Measurements from ENCODE around the gene KCNT1. TPM values are rescaled to one million over a fixed set of nuclear protein-coding genes. Genes with fewer than 3 reads are reported as not detected.

KCNT1 gene
- total RNA-seq, 6 experiments from 2014 or later, result not detected

GRCh38 chr9:135830496-135830895 is 128.5 kb downstream of the KCNT1 start:
- Mint-ChIP-seq H3K4me3 (no peak overlapping the region), H3K27me3 (ENCODE audit: insufficient read depth) (no peaks in the 10 kb centered on the region; the same call in none of the 2 replicates), H3K36me3 (ENCODE audit: low read depth) (peaks cover 33% of the 10 kb centered on the region), H3K4me1 (ENCODE audit: low read depth) (no peaks in the 10 kb centered on the region), H3K27ac (no peak overlapping the region), H3K9me3 (peaks cover 11% of the 10 kb centered on the region; the same call in 1 of the 2 replicates)
- TF ChIP-seq CTCF (IDR thresholded peaks at IDR 0.05), result no peak
- no peak for DNase-seq

GRCh38 chr9:135833864-135834263 is 131.9 kb downstream of the KCNT1 start:
- no peak for TF ChIP-seq CTCF (IDR thresholded peaks at IDR 0.05)
- no peak overlapping the region for H3K4me3 Mint-ChIP-seq
- no peaks in the 10 kb centered on the region; the same call in 1 of the 2 replicates for H3K27me3 Mint-ChIP-seq (ENCODE audit: insufficient read depth)
- no peak for DNase-seq
- H3K4me1 Mint-ChIP-seq (ENCODE audit: low read depth), result no peaks in the 10 kb centered on the region
- no peak overlapping the region for H3K27ac Mint-ChIP-seq
- H3K9me3 Mint-ChIP-seq, result peaks cover under 1% of the 10 kb centered on the region; the same call in 1 of the 2 replicates
- peaks cover 10% of the 10 kb centered on the region for H3K36me3 Mint-ChIP-seq (ENCODE audit: low read depth)

- H3K4me3 Mint-ChIP-seq, result no peak overlapping the region
- DNase-seq, result no peak
- no peak overlapping the region for H3K27ac Mint-ChIP-seq
- no peak for TF ChIP-seq CTCF (IDR thresholded peaks at IDR 0.05)
- H3K27me3 Mint-ChIP-seq (ENCODE audit: insufficient read depth), result no peaks in the 10 kb centered on the region; the same call in 1 of the 2 replicates
- no peaks in the 10 kb centered on the region for H3K9me3 Mint-ChIP-seq
- H3K4me1 Mint-ChIP-seq (ENCODE audit: low read depth), result no peaks in the 10 kb centered on the region
- peaks cover 5% of the 10 kb centered on the region; the same call in 1 of the 2 replicates for H3K36me3 Mint-ChIP-seq (ENCODE audit: low read depth)
These were observed 133.1 kb downstream of the KCNT1 start for GRCh38 chr9:135835131-135835530.

- Mint-ChIP-seq H3K36me3 (ENCODE audit: low read depth) (peaks cover 8% of the 10 kb centered on the region), H3K4me3 (no peak overlapping the region), H3K9me3 (peaks cover 8% of the 10 kb centered on the region), H3K27ac (no peak overlapping the region), H3K27me3 (ENCODE audit: insufficient read depth) (no peaks in the 10 kb centered on the region), H3K4me1 (ENCODE audit: low read depth) (no peaks in the 10 kb centered on the region)
- no peak for TF ChIP-seq CTCF (IDR thresholded peaks at IDR 0.05)
- DNase-seq, result no peak
These were observed 137.5 kb downstream of the KCNT1 start for GRCh38 chr9:135839516-135839915.

- Mint-ChIP-seq H3K9me3 (peaks cover 13% of the 10 kb centered on the region), H3K27me3 (ENCODE audit: insufficient read depth) (no peaks in the 10 kb centered on the region), H3K36me3 (ENCODE audit: low read depth) (peaks cover 14% of the 10 kb centered on the region), H3K4me1 (ENCODE audit: low read depth) (no peaks in the 10 kb centered on the region), H3K27ac (no peak overlapping the region), H3K4me3 (no peak overlapping the region)
- no peak for DNase-seq
- TF ChIP-seq CTCF (IDR thresholded peaks at IDR 0.05), result no peak
These were observed 138.1 kb downstream of the KCNT1 start for GRCh38 chr9:135840107-135840506.

- Mint-ChIP-seq H3K27me3 (ENCODE audit: insufficient read depth) (no peaks in the 10 kb centered on the region), H3K36me3 (ENCODE audit: low read depth) (peaks cover 18% of the 10 kb centered on the region), H3K27ac (no peak overlapping the region), H3K4me1 (ENCODE audit: low read depth) (no peaks in the 10 kb centered on the region), H3K4me3 (no peak overlapping the region), H3K9me3 (peaks cover 18% of the 10 kb centered on the region)
- DNase-seq, result no peak
- TF ChIP-seq CTCF (IDR thresholded peaks at IDR 0.05), result no peak
These were observed 138.6 kb downstream of the KCNT1 start for GRCh38 chr9:135840539-135840938.
